Ovary (tissue), 3 donors: ENCODE data around the gene KANK2.

ENCODE experiments used
- CTCF ChIP-seq, 3 donors: fragments of 450-650 bp in 2 of 3; fragments of 200-600 bp in 1 of 3; IDR thresholded peaks; one replicate each; pipeline versions ENCODE4 v1.5.1 to v1.8.0; 2016 to 2022; ENCODE audit warnings: antibody characterized with exemption in 3 of 3, mild to moderate bottlenecking in 1 of 3
- EP300 ChIP-seq: sonication (generic); formaldehyde crosslinking; IDR thresholded peaks from one replicate; pipeline ENCODE4 v1.6.1; 2017; ENCODE audit warnings: antibody characterized with exemption
- POLR2A ChIP-seq: fragments of 450-650 bp; IDR thresholded peaks from one replicate; pipeline ENCODE4 v1.6.1; 2017; ENCODE audit warnings: antibody characterized with exemption, mild to moderate bottlenecking, moderate library complexity
- donor health status: DM: no; HTN: no; CAD: no.

DNA sequence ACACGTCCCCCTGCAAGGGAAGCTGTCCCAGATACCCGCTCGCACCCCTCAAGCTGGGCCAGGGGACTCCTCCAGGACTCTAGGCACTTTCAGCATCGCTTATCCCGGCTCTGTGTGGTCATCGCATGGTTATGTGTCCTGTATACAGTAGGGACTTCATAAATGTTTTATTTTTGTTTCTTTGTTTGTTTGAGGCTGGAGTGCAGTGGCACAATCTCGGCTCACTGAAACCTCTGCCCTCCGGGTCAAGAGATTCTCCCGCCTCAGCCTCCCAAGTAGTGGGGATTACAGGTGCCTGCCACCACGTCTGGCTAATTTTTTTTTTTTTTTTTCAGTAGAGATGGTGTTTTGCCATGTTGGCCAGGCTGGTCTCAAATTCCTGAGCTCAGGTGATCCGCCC, 49.6 kb upstream of the KANK2 start:
- TF ChIP-seq EP300 (no peak), CTCF (IDR thresholded peaks at IDR 0.05) (no peak), POLR2A (no peak)
